ENCODE results near the gene DCDC2. TPM values are rescaled to one million over a fixed set of nuclear protein-coding genes. Genes with fewer than 3 reads are reported as not detected.

Gene DCDC2
- total and polyA plus RNA-seq, 8 donors = 13.1 to 40.4 (median 21.1) TPM

- no peak overlapping the region for H3K4me3 ChIP-seq
- H3K9me3 ChIP-seq = no peaks in the 10 kb centered on the region
- no peak overlapping the region for H3K27ac ChIP-seq
- H3K4me1 ChIP-seq = peaks cover 0 to 4% (median 0%) of the 10 kb centered on the region in 3 donors
- intact Hi-C loops (cut with DNase I) = no loop called here
- no peak for DNase-seq
- FAIRE-seq = no peak
- no peaks in the 10 kb centered on the region for H3K27me3 ChIP-seq
- no peak for TF ChIP-seq CTCF (IDR thresholded peaks at IDR 0.05)
- ATAC-seq = no peak
- H3K36me3 ChIP-seq = no peaks in the 10 kb centered on the region
Observed at GRCh38 chr6:24193364-24193763, 164.5 kb downstream of the DCDC2 start.

GRCh38 chr6:24191346-24191745, 166.5 kb downstream of the DCDC2 start:
- Histone ChIP-seq H3K27ac (no peak overlapping the region), H3K36me3 (no peaks in the 10 kb centered on the region), H3K4me1 (no peaks in the 10 kb centered on the region), H3K27me3 (no peaks in the 10 kb centered on the region), H3K9me3 (no peaks in the 10 kb centered on the region), H3K4me3 (no peak overlapping the region)
- DNase-seq = no peak
- 48 to 53% methylated on average over 2 of the region's 2 CpGs for WGBS, 2 donors
- ATAC-seq = no peak
- intact Hi-C loops (cut with DNase I) = no loop called here
- FAIRE-seq = no peak
- no peak for TF ChIP-seq CTCF (IDR thresholded peaks at IDR 0.05)

GRCh38 chr6:24188578-24189080, 169.2 kb downstream of the DCDC2 start:
- FAIRE-seq = no peak

GRCh38 chr6:24187965-24188577, 169.8 kb downstream of the DCDC2 start:
- Histone ChIP-seq H3K27ac (no peak overlapping the region), H3K4me1 (no peaks in the 10 kb centered on the region), H3K4me3 (no peak overlapping the region), H3K9me3 (no peaks in the 10 kb centered on the region), H3K36me3 (peaks cover 0 to 1% (median 0%) of the 10 kb centered on the region in 3 donors), H3K27me3 (no peaks in the 10 kb centered on the region)
- TF ChIP-seq CTCF (IDR thresholded peaks at IDR 0.05) = no peak
- no peak for ATAC-seq
- no peak for FAIRE-seq
- no peak for DNase-seq
- intact Hi-C loops (cut with DNase I) = no loop called here

More at GRCh38 chr6:24188578-24189080, 169.2 kb downstream of the DCDC2 start:
- Histone ChIP-seq H3K4me1 (no peaks in the 10 kb centered on the region), H3K27me3 (no peaks in the 10 kb centered on the region), H3K36me3 (no peaks in the 10 kb centered on the region), H3K4me3 (no peak overlapping the region), H3K27ac (no peak overlapping the region), H3K9me3 (no peaks in the 10 kb centered on the region)
- DNase-seq (no peak), ATAC-seq (no peak)
- 68% methylated on average over 8 of the region's 8 CpGs for WGBS, 2 donors
- no peak for TF ChIP-seq CTCF (IDR thresholded peaks at IDR 0.05)
- intact Hi-C loops (cut with DNase I) = no loop called here

- Histone ChIP-seq H3K9me3 (no peaks in the 10 kb centered on the region), H3K36me3 (peaks cover 0 to 6% (median 0%) of the 10 kb centered on the region in 3 donors), H3K4me3 (no peak overlapping the region), H3K27ac (no peak overlapping the region), H3K27me3 (no peaks in the 10 kb centered on the region), H3K4me1 (no peaks in the 10 kb centered on the region)
- ATAC-seq (no peak), DNase-seq (no peak), FAIRE-seq (no peak)
- 83 to 85% methylated on average over 7 of the region's 7 CpGs for WGBS, 2 donors
- intact Hi-C loops (cut with DNase I) = no loop called here
- no peak for TF ChIP-seq CTCF (IDR thresholded peaks at IDR 0.05)
Observed at GRCh38 chr6:24186349-24186748, 171.5 kb downstream of the DCDC2 start.

Data from pancreas (tissue), 10 donors.